ENCODE results near the gene BAIAP3.
A peak's percentile ranks its signal among the peaks of the same experiment; 100 is the strongest.

BAIAP3 gene

DNA sequence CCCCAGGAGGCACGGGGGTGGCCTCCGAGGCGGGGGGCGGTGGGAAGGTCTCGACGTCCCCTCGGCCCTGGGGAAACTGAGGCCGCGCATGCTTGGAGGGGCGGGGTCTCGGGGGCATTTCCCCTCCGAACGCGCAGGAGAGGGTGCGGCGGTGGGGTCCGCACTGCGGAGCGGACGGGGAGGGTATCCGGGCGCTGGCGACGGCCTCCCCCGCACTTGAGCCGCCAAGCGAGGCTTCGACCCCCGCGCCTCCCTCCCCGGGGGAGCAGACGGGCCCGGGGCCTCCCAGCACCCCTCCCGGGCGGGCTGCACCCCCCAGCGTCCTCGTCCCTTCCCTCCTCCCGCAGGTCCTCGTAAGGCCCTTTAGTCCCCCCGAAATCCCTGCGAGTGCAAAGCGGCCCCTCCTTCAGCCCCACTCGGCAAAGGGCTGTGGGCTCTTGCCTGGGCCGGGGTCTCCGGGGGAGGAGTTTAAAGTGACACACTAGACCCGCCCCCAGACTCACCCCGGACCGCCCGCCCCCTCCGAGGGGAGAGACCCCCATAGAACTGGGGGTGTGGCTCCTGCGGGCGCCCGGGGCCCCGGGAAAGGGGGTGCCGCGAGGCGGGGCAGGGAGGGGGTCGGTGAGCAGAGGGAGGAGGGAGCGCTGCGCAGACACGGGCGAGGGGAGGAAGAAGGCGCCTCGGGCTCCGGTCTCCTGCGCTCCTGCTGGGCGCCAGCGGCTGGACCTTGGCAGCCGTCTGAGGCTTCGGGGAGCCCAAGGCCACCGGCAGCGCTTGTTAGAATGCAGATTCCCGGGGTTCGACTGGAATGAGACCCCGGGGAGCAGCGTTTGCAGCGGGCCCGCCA, 632 bp downstream of the BAIAP3 start:
- no peak for DNase-seq

DNA sequence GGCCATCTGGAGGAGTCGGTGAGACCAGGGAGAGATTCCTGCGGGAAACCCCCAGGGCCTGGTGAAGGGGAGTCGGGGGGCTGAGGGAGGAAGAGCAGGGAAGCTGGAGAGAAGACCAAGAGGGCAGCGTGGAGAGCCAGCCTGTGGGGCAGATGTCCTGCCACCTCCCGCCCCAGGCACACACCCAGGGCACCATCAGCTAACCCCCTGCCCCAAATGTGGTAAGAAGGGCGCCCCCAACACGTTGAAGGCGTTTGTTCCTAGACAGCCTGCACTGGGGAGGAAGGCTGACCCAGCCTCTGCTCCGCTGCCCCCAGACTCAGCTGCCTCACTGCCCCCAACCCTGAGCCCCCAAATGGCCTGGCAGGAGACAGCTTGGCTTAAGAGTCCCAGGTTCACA, 1.3 kb downstream of the BAIAP3 start:
- DNase-seq: no peak

DNA sequence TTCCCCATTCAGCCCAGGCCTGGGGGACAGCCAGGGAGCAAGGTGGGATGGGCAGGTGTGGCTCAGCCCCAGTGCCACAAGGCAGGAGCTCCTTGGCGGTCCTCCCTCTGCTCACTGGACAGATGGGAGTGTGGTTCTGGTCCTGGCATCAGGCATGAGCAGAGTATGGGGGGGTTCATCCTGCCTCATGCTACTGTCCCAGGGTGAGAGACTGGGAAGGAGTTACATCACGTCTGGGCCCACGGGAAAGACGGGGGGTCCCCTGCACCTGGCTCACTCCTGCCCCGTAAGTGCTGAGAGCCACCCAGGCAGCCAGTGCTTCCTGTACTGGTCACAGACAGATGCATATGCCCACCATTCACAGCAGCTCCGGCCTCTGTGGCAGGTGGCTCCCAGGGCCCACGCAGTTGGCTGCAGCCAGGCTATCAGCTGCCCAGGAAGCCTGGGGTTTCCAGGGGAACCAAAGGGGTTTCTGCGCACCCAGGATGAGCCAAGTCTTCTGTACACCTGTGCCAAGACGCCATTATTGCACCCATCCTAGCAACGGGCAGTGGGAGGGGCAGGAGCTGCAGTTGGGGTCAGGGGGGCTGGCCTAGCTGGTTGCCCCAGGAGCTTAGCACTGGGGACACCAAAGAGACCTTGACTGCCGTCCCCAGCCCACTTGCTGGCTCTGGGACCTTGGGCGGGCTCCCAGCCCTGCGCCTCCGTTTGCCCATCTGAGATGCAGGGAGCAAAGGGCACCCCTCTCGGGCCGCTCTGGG, 1.9 kb downstream of the BAIAP3 start:
- no peak for DNase-seq

DNA sequence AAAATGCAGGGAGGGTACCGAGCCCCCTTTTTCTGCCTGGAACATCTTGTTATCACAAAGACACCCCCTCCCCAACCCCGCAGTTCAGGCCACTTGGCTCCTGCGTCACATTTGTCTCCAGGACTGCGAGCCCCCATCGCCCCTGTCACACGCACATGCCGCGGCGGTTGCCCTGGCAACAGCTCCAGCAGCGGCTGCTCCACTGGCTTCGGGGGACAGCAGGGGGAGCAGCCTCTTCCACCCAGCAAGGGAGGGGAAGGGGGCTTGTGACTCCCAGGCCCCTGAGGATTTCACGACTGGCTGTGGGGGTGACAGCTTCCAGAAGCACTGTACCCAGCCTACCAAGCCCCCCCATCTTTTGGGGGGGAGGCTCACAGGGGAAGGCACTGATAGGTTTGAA, 2.6 kb downstream of the BAIAP3 start:
- DNase-seq: no peak

DNA sequence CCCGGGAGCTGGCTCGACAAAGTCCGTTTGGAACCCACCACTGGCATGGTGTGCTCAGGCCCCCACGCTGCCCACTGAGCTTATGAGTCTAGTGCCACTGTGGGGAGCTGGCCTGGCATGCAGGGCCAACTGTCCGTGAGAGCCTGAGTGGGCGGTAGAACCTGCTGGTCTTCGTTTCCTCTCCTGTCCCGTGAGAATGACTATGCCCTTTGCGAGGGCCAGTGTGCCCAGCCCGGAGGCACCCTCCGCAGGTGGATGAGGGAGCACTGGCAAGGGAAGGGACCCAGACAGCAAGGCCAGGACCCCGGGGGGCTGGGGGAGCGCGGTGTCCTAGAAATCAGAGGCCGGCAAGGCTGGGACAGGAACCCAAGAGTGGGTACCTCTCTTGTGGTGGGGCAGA, 3.2 kb downstream of the BAIAP3 start:
- no peak for DNase-seq

DNA sequence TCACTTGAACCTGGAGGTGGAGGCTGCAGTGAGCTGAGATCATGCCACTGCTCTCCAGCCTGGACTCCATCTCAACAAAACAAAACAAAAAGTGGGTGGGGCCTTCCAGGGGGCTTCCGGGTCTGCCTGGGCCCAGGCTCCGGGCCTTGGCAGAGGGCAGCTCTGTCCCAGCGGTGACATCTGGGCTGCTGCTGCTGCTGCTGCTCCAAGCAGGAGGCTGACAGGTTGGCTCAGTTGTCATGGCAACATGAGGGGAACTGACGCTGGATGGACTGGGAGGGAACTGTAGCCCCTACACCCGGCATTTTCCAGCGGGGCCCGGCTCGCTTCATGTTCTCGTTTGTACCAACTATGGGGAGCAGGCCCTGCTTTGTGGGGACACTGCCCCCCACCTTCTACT, 4.0 kb downstream of the BAIAP3 start:
- DNase-seq: no peak

DNA sequence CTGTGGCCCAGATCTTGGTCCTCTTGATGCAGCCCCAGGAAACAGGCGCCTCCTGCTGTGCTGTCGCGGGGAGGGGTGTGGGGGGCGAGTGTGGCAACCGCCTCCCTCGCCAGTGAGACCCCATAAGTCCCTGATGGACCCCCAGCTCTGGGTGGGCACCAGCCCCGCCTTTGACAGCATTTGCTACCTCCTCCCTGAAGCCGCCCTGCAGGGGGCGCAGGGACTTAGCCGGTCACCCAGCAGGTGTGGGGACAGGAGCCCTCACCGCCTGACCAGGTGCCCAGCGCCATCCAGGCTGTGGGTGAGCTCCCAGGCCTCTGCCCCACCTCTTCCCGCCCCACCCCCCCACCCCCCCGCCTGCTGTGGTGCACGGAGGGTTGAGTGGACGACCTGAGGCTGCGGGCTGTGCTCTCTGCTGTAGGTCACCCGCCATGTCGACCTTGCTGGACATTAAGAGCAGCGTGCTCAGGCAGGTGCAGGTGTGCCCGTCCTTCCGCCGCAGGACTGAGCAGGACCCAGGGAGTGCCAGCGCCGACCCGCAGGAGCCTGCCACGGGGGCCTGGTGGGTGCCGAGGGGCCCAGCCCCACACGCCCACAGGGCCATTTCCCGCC, 4.8 kb downstream of the BAIAP3 start:
- no peak for DNase-seq

DNA sequence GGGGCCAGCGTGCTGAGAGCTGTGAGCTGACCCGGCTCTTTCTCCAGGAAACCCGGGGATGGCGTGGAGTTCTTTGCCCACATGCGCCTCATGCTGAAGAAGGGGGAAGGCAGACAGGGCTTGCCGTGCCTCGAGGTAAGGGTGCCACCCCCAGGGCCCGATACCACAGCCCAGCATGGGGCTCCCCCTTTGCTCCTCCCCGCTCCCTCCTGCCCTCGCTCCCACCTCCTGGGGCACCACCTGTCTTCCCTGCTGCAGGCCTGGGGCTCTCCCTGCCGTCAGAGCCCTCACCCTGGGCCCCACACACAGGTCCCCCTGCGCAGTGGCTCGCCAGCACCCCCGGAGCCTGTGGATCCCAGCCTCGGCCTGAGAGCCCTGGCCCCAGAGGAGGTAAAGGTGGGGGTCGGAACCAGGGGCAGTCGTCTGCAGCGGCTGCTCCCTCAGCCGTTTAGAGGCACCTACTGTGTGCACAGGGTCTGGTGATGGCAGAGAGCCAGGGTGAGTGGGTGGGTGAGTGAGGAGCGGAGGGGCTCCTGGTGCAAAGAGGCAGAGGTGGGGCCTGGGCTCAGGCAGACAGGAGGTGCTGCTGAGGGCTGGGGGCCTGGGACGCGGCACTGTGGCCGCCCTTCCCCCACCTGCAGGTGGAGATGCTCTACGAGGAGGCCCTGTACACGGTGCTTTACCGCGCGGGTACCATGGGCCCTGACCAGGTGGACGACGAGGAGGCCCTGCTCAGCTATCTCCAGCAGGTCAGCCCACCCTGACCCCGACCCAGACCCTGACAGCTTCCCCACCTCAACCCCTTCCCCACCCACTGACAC, 5.6 kb downstream of the BAIAP3 start:
- DNase-seq: no peak

DNA sequence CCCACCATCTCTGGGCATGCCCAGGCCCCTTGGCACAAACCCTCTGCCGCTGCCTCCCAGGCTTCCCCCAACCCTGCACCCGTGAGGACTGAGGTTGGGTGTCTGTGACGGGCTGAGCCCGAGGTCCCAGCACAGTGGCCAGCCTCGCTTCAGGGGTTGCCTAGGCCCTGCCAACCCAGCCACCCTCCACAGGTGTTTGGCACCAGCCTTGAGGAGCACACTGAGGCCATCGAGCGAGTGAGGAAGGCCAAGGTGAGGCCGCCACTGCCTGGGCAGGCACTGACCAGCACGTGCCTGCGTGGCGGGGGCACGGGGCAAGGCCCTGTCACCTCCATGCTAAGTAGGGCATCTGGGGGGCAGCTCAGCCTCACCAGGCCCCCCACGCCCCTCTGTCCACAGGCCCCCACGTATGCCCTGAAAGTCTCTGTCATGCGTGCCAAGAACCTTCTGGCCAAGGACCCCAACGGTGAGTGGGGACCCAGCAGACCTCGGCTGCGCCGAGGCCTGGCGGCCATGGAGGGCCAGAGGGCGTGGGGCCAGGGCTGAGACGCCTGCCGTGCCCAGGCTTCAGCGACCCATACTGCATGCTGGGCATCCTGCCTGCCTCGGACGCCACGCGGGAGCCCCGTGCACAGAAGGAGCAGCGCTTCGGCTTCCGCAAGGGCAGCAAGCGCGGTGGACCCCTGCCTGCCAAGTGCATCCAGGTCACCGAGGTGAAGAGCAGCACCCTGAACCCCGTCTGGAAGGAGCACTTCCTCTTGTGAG, 7.5 kb downstream of the BAIAP3 start:
- no peak for DNase-seq

DNA sequence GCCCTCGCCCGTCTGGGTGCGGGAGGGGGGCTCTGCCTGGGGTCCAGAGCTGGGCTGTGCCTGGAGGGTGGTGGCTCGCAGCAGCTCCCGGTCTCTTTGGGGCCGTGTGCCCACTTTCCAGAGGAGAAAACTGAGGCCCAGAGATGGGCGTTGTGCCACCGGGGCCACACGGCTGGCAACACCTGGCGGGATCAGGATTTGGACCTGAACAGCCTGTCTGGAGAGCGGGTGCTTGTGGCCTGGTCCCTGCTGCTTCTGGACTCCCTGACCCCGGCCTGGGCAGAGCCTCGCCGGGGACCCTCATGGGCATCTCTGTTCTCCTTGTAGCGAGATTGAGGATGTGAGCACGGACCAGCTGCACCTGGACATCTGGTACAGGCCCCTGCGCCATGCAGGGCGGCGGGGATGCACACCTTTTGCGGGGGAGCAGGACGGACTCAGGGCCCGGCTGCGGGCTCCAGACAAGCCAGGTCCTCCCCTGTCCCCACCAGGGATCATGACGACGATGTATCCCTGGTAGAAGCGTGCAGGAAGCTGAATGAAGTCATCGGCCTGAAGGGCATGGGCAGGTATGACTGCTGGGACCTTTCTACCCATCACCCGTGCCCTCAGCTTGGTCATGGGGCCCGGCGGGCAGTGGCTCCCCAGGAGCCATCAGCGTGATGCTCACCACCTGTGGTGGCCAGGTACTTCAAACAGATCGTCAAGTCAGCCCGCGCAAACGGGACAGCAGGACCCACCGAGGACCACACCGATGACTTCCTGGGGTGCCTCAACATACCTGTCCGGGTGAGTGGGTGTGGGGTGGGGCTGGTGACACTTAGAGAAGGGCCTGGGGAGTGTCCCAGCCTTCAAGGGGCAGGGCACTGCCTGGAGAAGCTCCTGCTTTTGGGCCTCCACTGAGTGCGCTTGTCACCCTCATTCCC, 8.3 kb downstream of the BAIAP3 start:
- DNase-seq: no peak

DNA sequence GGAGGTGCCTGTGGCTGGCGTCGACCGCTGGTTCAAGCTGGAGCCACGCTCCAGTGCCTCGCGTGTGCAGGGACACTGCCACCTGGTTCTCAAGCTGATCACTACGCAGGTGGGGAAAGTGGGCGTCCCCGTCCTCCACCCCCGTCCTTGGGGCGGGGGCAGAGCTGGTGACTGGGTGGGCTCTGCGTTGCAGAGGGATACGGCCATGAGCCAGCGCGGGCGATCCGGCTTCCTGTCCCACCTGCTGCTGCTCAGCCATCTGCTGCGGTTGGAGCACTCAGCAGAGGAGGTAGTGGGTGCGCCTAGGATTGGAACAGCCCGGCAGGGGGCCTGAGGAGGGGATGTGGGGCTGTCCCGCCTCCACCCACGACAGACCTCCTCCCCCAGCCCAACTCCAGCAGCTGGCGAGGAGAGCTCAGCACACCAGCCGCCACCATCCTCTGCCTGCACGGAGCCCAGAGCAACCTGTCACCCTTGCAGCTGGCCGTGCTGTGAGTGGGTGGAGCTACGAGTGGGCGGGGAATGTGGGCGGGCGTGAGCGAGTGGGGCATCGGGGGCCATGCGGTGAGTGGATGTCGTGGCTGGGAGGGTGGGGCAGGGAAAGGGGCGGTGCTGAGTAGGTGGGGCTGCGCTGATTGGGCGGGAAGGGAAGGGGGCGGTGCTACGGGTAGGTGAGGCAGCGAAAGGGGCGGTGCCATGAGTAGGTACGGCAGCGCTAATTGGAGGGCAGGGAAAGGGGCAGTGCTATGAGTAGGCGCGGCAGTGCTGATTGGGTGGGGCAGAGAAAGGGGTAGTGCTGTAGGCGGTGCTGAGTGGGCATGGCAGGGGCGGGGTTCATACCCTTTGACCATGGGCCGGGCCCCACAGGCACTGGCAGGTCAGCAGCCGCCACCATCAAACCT, 9.3 kb downstream of the BAIAP3 start:
- peak; percentile 94 for DNase-seq

DNA sequence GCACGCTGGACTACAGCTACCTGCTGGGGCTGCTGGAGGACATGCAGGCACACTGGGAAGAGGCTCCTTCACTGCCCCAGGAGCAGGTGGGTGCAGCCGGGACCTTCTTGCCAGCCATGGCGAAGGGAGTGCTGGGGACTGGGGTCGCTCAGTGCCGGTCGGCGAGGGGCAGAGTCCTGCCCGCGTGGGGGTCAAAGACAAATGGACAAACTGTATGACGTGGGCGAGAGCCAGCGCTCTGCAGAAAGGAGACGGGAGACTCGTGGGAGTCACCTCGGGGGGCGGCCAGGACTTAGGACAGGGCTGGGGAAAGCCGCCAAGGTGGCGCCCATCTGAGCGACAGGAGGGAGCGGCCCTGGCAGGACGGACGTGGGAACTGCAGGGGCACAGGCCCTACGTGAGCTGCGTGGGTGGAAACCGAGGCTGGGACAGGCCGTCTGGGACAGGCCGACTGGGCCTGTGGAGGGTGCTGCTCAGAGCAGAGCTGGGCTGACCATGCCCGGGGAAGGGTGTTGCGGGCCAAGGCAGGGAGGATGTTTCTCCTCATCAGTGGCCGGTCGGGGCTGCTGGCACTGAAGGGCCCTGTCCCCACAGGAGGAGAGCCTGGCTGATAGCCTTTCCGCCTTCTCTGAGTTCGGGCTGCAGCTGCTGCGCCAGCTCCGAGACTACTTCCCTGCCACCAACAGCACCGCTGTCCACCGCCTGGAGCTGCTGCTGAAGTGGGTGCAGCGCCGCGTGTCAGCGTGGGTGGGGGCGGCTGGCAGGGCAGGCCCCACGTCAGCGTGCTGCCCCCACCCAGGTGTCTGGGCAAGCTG, 10.2 kb downstream of the BAIAP3 start:
- DNase-seq: no peak

DNA sequence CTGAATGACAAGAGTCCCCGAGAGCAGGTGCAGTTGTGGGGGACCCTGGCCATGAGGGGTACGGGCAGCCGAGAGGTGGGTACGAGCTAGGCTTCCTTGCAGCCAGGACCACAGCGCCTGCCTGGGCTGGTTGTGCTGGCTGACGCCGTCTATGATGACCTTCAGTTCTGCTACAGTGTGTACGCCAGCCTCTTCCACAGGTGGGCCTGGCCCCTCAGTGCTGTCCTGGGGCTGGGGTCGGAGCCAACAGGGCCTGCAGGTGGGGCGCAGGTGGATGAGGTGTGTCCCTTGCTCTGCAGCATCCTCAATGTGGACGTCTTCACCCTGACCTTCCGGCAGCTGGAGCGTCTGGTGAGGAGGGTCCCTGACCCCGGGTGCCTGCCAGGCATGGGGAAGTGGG, 11.1 kb downstream of the BAIAP3 start:
- no peak for DNase-seq

DNA sequence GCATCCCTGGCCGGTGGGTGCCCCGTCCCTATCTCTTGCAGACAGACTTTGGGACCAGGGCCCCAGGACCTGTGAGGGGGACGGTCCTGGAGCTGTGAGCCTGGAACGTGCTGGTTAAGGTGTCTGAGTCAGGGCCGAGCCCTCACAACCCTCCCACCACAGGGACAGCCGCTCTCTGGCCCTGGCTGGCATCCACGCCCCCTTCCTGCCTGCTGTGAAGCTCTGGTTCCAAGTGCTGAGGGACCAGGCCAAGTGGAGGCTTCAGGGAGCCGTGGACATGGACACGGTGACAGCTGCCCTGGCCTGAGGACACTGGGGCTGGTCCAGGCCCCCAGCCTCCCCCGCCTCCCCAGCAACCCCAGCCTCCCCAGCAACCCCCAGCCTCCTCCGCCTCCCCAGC, 11.6 kb downstream of the BAIAP3 start:
- DNase-seq: no peak

DNA sequence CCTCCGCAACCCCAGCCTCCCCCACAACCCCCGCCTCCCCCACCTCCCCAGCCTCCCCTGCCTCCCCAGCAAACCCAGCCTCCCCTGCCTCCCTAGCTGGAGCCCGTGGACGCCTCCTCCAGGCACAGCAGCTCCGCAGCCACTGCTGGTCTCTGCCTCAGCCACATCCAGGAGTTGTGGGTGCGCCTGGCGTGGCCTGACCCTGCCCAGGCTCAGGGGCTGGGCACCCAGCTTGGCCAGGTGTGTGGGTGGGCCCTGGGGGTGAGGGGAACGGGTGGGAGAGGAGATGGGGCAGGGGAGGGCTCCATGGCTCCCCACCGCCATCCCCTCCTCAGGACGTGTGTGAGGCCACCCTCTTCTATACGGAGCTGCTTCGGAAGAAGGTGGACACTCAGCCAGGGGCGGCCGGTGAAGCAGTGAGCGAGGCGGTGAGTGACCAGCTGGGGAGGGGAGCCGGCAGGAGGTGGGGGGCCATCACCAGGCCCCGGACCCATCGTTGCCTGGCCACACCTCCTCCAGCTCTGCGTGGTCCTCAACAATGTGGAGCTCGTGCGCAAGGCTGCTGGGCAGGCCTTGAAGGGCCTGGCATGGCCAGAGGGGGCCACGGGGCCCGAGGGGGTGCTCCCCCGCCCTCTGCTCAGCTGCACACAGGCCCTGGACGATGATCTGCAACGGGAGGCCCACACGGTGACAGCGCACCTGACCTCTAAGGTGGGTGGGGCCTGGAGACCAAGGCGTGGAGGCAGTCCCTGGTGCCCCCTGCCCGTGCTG, 12.4 kb downstream of the BAIAP3 start:
- no peak for DNase-seq

DNA sequence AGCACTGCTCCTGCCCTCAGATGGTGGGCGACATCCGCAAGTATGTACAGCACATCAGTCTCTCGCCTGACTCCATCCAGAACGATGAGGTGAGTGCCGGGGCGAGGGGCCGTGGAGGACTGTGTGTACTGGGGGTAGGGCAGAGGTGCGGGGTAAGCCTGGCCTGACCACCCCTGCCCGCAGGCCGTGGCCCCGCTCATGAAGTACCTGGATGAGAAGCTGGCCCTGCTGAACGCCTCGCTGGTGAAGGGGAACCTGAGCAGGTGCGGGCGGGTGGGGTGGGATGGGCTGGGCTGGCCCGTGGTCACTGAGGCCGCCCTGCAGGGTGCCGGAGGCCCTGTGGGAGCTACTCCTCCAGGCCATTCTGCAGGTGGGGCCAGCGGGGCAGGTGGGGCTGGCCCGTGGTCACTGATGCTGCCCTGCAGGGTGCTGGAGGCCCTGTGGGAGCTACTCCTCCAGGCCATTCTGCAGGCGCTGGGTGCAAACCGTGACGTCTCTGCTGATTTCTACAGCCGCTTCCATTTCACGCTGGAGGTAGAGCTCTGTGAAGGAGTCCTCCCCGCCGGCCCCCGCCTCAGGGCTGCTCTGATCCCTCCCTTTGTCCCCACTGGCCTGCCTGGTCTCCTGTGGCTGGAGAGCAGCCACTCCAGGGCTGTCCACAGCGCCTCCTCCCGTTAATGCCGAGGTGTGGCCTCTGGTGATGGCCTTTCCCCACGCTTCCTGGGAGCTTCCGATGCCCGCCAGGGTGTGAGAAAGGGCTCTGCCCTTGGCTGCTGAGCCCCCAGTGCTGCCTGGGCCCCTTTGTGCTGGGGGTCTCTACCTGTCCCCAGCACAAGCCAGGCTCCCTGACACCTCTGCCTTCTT, 13.2 kb downstream of the BAIAP3 start:
- no peak for DNase-seq

DNA sequence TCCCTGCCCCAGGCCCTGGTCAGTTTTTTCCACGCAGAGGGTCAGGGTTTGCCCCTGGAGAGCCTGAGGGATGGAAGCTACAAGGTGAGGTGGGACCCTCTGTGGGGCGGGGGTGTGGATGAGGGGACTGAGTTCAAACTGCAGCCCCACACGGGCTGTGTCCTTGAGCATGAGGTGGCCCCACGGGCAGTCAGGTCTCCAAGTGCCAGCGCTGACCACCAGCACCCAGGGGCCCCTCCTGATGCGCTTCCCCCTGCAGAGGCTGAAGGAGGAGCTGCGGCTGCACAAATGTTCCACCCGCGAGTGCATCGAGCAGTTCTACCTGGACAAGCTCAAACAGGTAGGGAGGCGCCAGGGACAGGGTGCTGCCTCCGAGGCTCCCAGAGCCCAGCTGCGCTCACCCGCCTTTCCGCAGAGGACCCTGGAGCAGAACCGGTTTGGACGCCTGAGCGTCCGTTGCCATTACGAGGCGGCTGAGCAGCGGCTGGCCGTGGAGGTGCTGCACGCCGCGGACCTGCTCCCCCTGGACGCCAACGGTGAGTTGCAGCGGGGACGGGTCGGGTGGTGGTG, 13.9 kb downstream of the BAIAP3 start:
- no peak for DNase-seq
